GM12865 (cell line): ENCODE measurements around the gene SLX9.

Experiments used
- DNase-seq: peaks from one replicate; pipeline ENCODE4 v3.0.0; 2010; ENCODE audit warnings: low read depth
- H3K4me3 ChIP-seq: 2 replicates; pipeline ENCODE4 v1.5.1; 2011; ENCODE audit warnings: mild to moderate bottlenecking, low read depth, low read length, control low read depth
- TF ChIP-seq, protein P1 (sequence below): IDR thresholded peaks from 2 replicates; pipeline ENCODE4 v1.5.1; 2011; ENCODE audit warnings: low read length, control low read depth, low read depth, inconsistent platforms; ENCODE audit not compliant: insufficient read depth; ENCODE audit errors: missing control alignments

The SLX9 gene

DNA sequence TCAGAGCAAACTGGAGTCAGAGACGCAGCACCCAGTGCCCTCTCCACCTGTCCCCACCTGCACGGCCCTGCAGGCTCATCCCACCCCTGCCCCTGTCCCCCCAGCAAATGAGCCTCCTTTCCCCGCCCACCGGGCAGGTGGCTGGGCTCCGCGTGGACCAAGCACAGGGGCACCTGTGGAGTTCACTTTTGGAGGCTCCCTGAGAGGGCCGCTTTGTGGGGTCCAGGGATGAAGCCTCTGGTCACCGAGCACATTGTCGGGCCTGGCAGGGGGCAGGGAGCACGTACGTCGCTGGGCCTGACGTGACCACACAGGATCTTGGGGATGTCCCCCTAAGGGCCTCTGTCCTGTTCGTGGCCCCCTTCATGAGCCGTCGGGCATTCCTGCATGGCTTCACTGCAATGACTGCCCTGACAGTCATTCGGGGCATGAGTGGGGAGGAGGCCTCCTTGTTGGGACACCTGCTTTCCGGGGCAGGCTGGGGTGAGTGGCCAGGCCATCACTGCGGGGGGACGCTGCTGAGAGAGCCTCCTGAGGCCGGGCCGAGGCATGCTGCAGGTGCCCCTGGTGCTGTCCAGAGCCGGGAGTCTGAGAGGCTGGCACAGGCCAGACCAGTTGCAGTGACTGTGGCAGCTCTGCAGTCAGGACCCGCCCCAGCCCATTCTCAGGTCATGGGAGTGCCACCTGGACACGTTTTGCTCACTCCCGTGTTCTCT lies 19.7 kb downstream of the SLX9 start:
- DNase-seq, result no peak
- no peak overlapping the region for H3K4me3 ChIP-seq
- TF ChIP-seq, protein P1, sequence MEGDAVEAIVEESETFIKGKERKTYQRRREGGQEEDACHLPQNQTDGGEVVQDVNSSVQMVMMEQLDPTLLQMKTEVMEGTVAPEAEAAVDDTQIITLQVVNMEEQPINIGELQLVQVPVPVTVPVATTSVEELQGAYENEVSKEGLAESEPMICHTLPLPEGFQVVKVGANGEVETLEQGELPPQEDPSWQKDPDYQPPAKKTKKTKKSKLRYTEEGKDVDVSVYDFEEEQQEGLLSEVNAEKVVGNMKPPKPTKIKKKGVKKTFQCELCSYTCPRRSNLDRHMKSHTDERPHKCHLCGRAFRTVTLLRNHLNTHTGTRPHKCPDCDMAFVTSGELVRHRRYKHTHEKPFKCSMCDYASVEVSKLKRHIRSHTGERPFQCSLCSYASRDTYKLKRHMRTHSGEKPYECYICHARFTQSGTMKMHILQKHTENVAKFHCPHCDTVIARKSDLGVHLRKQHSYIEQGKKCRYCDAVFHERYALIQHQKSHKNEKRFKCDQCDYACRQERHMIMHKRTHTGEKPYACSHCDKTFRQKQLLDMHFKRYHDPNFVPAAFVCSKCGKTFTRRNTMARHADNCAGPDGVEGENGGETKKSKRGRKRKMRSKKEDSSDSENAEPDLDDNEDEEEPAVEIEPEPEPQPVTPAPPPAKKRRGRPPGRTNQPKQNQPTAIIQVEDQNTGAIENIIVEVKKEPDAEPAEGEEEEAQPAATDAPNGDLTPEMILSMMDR, result no peak

DNA sequence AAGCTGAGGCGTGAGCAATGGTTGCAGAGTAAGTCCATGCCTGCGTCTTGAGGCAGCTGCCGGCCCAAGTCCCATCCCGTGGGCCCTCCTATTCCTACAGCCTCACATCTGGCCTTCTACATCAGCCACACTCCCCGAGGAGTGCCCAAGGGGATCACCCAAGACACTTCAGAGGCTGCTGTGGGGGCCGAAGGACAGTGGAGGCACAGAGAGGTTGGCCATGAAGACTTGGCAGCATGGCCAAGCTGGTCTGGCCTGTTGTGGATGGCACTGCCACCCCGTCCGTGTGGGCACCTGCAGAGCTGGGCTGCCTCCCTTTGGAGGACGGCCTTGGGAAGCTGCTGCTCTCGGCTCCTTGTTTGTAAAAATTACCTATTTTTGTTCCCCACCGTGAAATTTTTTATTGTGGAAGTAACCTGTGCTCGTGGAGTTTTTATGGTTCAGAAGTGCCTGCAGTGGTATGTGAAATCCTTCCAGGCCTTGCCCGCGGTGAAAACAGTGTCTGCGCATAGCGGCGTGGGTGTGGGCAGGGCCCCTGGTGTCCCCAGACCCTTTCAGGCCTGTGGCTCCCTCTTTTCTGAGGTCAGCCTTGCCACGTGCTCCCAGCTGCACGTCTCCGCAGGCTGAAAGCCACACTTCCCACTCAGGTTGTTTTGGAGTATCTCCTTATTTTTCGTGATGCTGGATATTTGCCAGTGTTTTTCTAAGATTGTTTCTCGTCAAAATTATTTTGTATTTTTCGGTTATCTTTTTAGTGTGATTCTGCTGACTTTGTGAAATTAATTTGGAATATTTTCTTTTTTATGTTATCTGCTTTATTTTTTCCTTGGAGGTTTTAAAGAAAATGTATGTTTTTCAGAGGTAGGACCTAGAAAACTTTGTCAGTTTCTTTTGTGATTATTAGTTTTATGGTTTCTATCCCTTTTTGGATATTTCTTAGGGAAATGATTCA lies 20.6 kb downstream of the SLX9 start:
- TF ChIP-seq, protein P1, result no peak
- no peak for DNase-seq

DNA sequence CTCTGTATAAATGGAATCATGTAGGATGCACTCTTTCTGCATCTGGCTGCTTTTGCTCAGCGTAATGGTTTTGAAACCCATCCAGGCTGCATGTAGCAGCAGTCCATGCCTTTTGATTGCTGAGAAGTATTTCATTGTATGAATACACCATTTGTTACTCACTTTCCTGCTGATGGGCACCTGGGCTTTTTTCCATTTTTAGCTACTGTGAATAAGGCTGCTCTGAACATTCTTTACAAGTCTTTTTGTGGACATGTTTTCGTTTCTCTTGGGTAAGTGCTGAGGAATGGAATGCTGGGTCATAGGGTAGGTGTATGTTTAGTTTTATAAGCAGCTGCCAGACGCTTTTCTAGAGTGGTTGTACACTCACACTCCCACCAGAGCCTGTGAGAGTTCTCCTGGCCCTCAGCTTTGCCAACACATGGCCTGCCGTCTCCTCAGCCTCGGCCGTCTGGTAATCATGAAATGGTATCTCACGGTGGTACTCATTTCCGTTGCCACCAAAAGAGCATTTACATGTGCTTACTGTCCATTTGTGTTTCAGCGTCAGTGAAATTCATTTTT lies 22.7 kb downstream of the SLX9 start:
- TF ChIP-seq, protein P1, result no peak
- no peak overlapping the region for H3K4me3 ChIP-seq
- no peak for DNase-seq

More for the DNA sequence above, 20.6 kb downstream of the SLX9 start:
- H3K4me3 ChIP-seq, result no peak overlapping the region

DNA sequence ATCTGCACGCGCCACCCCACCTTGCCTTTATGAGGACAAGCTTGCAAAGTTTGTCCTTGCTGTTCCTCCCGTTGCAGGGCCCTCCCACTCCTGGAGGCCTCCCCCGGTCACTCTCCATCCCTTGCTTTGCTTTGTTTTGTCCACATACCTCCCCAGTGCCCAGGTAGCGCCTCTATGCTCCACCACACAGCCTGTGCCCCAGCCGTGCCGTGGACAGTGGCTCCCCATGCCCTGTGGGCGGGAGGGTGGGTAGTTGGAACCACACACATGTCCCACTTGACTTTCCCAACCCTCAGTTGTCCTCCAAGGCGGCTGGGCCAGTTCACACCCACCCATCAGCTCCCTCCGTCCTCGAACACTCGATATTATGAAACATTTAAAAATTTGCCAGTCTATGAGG lies 24.6 kb downstream of the SLX9 start:
- TF ChIP-seq, protein P1, result no peak
- H3K4me3 ChIP-seq, result no peak overlapping the region
- DNase-seq, result no peak

DNA sequence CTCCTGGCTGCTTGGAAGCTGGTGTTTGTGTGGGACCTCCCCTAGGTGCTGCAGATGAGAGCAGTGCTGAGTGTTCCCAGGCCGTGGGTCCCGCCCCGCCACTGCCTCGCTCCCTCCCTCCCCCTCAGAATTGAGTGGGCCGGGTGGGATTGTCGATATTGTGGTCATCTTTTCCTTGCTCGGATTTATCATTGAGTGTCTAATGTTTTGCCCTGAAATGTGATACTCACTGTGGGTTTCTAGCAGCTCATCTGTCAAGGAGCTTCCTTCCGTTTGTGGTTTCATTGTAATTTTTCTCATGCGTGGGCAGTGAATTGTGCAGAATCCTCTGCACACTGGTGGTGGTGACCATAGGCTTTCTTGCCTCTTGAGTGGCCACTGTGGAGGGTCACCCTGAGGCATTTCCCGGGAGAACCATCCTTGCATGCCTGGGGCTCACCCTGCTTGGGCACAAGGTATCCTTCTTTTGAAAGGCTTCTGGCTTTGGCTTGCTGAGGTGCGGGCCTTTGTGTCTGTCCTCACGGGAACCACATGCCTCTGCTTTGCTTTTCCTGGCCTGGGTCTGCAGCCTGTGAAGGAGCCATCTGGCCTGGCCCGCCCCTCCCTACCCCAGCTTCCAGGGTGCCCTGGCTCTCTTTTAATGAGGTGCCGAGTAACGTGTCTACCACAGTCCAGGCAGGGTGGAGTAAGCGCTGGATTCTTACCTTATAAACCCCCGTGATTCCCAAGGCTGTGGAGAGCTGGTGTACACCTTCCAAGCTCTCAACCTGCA lies 25.6 kb downstream of the SLX9 start:
- TF ChIP-seq, protein P1, result no peak
- DNase-seq, result peak; percentile 22
- H3K4me3 ChIP-seq, result no peak overlapping the region
